Breast epithelium (tissue), 3 donors: Measurements from ENCODE around the gene HIPK3.

Experiments
- CTCF ChIP-seq, 3 donors: fragments of 450-650 bp; IDR thresholded peaks; one replicate each; pipeline ENCODE4 v1.5.1; 2016 to 2017; ENCODE audit warnings: antibody characterized with exemption in 3 of 3, mild to moderate bottlenecking in 3 of 3, moderate library complexity in 3 of 3
- POLR2A ChIP-seq: fragments of 450-650 bp; IDR thresholded peaks from one replicate; pipeline ENCODE4 v1.6.1; 2016; ENCODE audit warnings: antibody characterized with exemption, mild to moderate bottlenecking, moderate library complexity

GRCh38 chr11:33294224-33294623 lies 37.0 kb downstream of the HIPK3 start:
- TF ChIP-seq CTCF (IDR thresholded peaks at IDR 0.05): no peak
- no peak for TF ChIP-seq POLR2A
